HFF-Myc (cell line): ENCODE measurements around the gene OTUB1.

Experiments
- DNase-seq: peaks from one replicate; pipeline ENCODE4 v3.0.0-alpha.2; 2011; ENCODE audit warnings: low read depth; ENCODE audit errors: extremely low read depth
- H3K4me3 ChIP-seq: replicated peaks from 2 replicates; pipeline ENCODE4 v1.5.1; 2011; ENCODE audit warnings: low read depth, mild to moderate bottlenecking, control low read depth, low read length
- CTCF ChIP-seq: IDR thresholded peaks from 2 replicates; pipeline ENCODE4 v1.5.1; 2012; ENCODE audit warnings: mild to moderate bottlenecking, low read depth, low read length, control low read depth; ENCODE audit errors: missing control alignments

Gene OTUB1

DNA sequence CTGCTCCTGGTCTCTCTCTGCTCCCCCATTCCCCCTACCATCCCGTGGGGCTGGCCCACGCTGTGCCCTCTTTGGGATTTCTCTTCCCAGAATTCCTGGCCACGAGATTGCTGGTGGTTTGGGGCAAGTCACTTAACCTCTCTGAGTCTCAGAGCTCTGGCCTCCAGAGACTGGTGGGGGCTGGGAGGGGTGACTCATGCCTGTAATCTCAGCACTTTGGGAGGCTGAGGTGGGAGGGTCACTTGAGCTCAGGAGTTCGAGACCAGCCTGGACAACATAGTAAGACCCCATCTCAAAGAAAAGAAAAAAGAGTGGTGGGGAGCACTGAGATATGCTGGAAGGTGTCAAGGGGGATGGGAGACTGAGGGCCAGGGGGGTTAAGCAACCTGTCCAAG lies 18.3 kb downstream of the OTUB1 start:
- no peak overlapping the region for H3K4me3 ChIP-seq
- no peak for TF ChIP-seq CTCF
- no peak for DNase-seq

DNA sequence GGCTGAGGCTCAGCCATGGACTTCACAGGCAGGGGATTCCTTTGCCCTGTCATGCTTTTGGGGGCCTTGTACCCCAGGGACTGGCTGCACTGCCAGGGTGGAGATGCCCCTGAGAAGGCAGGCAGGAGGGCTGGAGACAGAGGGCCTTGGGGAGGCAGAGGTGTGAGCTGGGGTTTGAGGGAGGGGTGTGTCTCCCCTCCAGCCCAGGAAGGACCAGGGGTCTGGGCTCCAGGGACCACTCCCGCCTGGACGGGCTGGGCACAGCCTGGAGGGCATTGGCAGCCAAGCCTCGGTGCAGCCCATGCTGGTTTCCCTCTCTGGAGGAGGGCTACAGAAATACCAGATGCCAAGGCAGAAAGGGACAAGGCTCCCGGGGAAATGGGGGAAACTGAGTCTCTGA lies 19.5 kb downstream of the OTUB1 start:
- no peak for DNase-seq
- TF ChIP-seq CTCF = no peak
- H3K4me3 ChIP-seq = no peak overlapping the region

DNA sequence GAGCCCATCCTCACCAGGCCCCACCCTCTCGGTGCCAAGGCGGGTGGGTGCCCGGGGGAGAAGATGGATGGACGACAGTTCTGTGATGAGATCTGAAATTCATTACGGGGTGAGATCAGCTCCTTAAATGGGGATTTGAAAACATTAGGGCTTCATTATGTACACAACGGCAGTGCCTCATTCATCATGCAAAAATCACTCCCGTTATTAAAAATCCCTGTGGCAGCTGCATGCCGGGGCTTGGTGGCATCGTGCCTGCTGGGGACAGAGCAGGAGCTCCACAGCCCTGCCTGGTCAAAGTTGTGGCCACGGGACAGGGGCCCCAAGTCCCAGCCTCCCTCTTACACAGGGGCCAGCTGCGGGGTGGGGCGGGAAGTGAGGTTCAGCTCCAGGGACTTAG lies 20.2 kb downstream of the OTUB1 start:
- H3K4me3 ChIP-seq = no peak overlapping the region
- no peak for TF ChIP-seq CTCF
- no peak for DNase-seq

DNA sequence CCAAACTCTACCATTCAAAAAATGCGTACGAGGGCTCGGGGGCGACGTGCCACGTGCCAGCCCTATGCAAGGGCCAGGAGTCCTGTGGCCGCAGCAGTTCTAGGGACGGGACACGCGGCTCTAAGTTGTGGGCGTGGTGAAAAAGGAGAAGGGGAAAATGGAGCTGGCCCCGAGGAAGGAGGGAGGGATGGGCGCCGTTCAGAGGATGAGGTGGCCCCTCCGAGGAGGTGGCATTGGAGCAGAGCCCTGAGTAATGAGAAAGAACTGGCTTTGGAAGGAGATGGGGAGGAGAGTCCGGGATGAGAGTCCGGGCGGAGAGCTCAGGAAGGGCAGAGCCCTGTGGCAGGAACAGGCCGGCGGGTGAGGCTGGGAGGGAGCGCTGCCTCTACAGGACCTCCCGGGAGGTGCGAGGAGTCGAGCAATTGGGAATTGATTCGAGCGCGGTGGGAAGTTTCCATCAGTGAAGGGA lies 21.0 kb downstream of the OTUB1 start:
- TF ChIP-seq CTCF = peak; percentile 6
- peak overlapping the region; percentile 3; the same call in 1 of the 2 replicates for H3K4me3 ChIP-seq
- DNase-seq = no peak

DNA sequence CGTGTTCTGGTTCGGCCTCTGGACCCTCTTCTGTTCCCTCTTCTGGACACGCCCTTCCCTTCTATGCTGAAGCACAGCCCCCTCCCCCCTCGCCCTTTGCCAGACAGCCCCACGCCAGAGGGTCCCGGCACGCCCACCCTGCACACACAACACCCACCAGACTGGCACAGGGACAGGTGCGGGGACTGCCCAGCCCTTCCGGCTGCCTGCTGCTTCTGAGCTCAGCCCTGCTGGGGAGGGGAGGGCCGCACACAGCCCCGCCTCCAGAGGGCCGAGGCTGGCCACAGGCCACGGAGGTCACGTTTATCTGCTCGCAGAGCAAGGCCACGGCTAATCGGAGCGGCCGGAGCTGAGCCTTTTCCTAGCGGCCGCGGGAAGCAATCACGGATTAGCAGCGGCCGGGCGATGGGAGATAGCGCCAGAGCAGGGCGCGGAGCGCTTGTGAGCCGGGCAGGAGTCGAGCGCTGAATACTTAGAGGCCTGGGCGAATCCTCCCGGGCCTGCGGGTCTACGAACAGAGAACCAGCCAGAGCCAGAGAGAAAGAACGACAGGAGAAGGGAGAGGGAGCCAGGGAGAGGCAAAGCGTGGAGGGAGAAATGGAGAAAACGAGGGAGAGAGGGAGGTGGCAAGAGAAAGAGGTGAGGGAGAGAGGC lies 21.5 kb downstream of the OTUB1 start:
- H3K4me3 ChIP-seq = no peak overlapping the region
- no peak for DNase-seq
- no peak for TF ChIP-seq CTCF

GRCh38 chr11:64008283-64008913 lies 22.2 kb downstream of the OTUB1 start:
- TF ChIP-seq CTCF = no peak
- DNase-seq = no peak
- H3K4me3 ChIP-seq = no peak overlapping the region
